ENCODE measurements around the gene FUT9.

GRCh38 chr6:96099069-96099468, 83.3 kb downstream of the FUT9 start:
- no peak for TF ChIP-seq CTCF (IDR thresholded peaks at IDR 0.05; ENCODE audit: low read depth, low read length)
- no peak for TF ChIP-seq EZH2phosphoT487 (IDR thresholded peaks at IDR 0.05; ENCODE audit: low read depth)
